HG03139 (cell line): ENCODE measurements around the gene BRPF1.

Experiments
- ATAC-seq: cut with Tn5 transposase; IDR thresholded peaks from one replicate; pipeline ENCODE4 v1.9.1; 2021; ENCODE audit not compliant: unreplicated experiment

Gene BRPF1

GRCh38 chr3:9703240-9703639, 28.3 kb upstream of the BRPF1 start:
- ATAC-seq, result no peak

GRCh38 chr3:9703736-9704346, 27.7 kb upstream of the BRPF1 start, which contains the start of gene CPNE9:
CPNE9 (plus strand) TSS chr3:9703833; CDS start chr3:9703997, 164 bp downstream.
- ATAC-seq, result no peak

- no peak for ATAC-seq
These were observed 26.9 kb upstream of the BRPF1 start for GRCh38 chr3:9704347-9705322.

- ATAC-seq, result no peak
These were observed 21.3 kb upstream of the BRPF1 start for GRCh38 chr3:9710174-9710739.

GRCh38 chr3:9712415-9712814, 19.1 kb upstream of the BRPF1 start:
- no peak for ATAC-seq

GRCh38 chr3:9713142-9713541, 18.4 kb upstream of the BRPF1 start:
- no peak for ATAC-seq

- ATAC-seq, result no peak
These were observed 16.4 kb upstream of the BRPF1 start for GRCh38 chr3:9715136-9715535.

- no peak for ATAC-seq
These were observed 15.6 kb upstream of the BRPF1 start for GRCh38 chr3:9715764-9716437.

GRCh38 chr3:9716801-9717555, 14.6 kb upstream of the BRPF1 start:
- ATAC-seq, result no peak

- ATAC-seq, result no peak
These were observed 14.0 kb upstream of the BRPF1 start for GRCh38 chr3:9717563-9717962.

- no peak for ATAC-seq
These were observed 13.4 kb upstream of the BRPF1 start for GRCh38 chr3:9718118-9718517.

- ATAC-seq, result no peak
These were observed 10.4 kb upstream of the BRPF1 start for GRCh38 chr3:9721015-9721699.

GRCh38 chr3:9721700-9722060, 9.9 kb upstream of the BRPF1 start:
- no peak for ATAC-seq

- no peak for ATAC-seq
These were observed 5.6 kb upstream of the BRPF1 start for GRCh38 chr3:9725775-9726515.

GRCh38 chr3:9727041-9727595, 4.4 kb upstream of the BRPF1 start:
- ATAC-seq, result no peak

- no peak for ATAC-seq
These were observed 3.8 kb upstream of the BRPF1 start for GRCh38 chr3:9727743-9728142.

GRCh38 chr3:9729419-9729818, 2.1 kb upstream of the BRPF1 start:
- no peak for ATAC-seq

- ATAC-seq, result peak; percentile 26
These were observed 804 bp upstream of the BRPF1 start for GRCh38 chr3:9730657-9731205.
